Measurements from ENCODE around the gene RBMX.
"Not testable (repeated sequence)": the region's sequence is repeated elsewhere in the genome, so short reads cannot be mapped to it uniquely, and the experiment has no call there.

Gene RBMX

DNA sequence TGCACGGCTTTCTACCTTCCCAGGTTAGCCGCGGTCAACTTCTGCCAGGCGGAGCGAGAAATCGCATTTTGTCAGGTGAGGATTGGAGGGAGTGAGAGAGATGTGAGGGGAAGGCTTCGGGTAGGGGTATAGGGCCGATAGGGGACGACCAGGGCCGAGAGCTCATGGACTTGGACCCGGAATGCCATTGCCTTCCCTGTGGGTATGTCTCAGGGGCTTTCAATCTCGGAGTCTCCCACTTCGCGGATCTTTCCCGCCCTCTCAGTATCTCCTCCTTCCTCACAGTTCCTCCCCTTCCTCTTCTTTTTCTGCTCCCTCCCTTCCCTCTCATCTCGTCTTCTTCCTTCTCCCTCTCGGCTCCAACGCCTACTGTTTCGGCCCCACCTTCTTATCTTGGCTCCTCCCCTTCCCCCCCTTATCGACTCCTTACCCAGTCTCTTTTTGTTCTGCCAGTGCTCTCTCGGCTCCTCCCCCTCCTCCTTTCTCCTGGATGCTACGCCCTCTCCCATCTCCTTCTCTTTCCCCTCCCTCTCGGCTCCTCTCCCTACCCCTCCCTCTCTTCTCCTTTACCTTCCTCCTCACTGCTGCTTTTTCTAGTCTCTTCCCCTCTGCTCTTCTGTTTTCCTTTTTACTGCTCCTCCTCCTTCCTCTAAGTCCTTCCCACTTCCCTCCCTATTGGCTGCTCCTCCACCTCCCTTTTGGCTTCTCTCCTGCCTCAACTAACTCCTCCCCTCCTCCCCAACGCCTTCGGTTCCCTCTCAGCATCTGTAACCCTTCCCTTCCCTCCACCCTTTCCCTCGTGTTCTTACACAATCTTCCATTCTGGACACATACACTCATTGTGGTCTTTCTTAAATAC is 29.4 kb upstream of the RBMX start:
- peak; percentile 64 for DNase-seq (ENCODE audit: low spot score)
- TF ChIP-seq, protein P1, sequence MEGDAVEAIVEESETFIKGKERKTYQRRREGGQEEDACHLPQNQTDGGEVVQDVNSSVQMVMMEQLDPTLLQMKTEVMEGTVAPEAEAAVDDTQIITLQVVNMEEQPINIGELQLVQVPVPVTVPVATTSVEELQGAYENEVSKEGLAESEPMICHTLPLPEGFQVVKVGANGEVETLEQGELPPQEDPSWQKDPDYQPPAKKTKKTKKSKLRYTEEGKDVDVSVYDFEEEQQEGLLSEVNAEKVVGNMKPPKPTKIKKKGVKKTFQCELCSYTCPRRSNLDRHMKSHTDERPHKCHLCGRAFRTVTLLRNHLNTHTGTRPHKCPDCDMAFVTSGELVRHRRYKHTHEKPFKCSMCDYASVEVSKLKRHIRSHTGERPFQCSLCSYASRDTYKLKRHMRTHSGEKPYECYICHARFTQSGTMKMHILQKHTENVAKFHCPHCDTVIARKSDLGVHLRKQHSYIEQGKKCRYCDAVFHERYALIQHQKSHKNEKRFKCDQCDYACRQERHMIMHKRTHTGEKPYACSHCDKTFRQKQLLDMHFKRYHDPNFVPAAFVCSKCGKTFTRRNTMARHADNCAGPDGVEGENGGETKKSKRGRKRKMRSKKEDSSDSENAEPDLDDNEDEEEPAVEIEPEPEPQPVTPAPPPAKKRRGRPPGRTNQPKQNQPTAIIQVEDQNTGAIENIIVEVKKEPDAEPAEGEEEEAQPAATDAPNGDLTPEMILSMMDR (IDR thresholded peaks at IDR 0.05; ENCODE audit: extremely low read depth, insufficient read depth, missing control alignments): no peak
- in situ Hi-C loops (cut with MboI; ENCODE audit: low pct_unique_long_range_greater_than_20kb, low sequenced_read_pairs, unreplicated experiment): loop anchor here (25.0 kb wide), 1 partner anchor 198 kb away; no protein-coding TSS in a partner anchor

DNA sequence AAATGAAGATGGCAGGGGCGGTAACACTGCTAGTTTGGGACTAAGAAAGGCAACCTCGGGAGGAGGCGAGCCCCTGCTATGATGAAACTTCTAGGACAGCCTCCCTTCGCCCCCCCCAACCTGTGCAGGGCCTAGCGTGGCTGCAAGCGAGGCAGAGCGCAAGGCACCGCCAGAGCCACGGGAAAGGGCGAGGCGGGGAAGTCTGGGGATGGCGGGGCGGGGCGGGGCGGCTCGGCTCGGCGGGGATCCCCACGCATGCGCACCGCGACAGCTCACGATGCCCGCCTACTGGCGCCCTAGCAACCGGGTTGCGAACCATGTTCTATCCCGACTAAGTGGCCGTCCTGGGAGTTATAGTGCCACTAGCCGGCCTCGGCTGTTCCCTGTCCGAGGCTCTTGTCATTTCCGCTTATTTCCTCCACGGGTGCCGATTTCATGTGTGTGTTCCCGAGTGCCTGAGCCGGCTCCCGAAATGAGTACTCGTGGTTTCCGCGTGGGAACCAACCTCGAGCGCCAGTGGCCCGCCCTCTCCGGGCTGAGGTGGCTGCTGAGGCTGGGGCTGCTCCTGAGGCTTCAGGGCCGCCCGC is 28.7 kb upstream of the RBMX start:
- in situ Hi-C loops (cut with MboI; ENCODE audit: low pct_unique_long_range_greater_than_20kb, low sequenced_read_pairs, unreplicated experiment): loop anchor here (25.0 kb wide), 1 partner anchor 197 kb away; no protein-coding TSS in a partner anchor
- DNase-seq (ENCODE audit: low spot score): peak; percentile 86
- TF ChIP-seq, protein P1 (IDR thresholded peaks at IDR 0.05; ENCODE audit: extremely low read depth, insufficient read depth, missing control alignments): no peak

- TF ChIP-seq, protein P1 (IDR thresholded peaks at IDR 0.05; ENCODE audit: extremely low read depth, insufficient read depth, missing control alignments): no peak
- in situ Hi-C loops (cut with MboI; ENCODE audit: low pct_unique_long_range_greater_than_20kb, low sequenced_read_pairs, unreplicated experiment): loop anchor here (25.0 kb wide), 1 partner anchor 195 kb away; no protein-coding TSS in a partner anchor
- DNase-seq (ENCODE audit: low spot score): no peak
These were observed 27.1 kb upstream of the RBMX start for GRCh38 chrX:136907621-136908020.

DNA sequence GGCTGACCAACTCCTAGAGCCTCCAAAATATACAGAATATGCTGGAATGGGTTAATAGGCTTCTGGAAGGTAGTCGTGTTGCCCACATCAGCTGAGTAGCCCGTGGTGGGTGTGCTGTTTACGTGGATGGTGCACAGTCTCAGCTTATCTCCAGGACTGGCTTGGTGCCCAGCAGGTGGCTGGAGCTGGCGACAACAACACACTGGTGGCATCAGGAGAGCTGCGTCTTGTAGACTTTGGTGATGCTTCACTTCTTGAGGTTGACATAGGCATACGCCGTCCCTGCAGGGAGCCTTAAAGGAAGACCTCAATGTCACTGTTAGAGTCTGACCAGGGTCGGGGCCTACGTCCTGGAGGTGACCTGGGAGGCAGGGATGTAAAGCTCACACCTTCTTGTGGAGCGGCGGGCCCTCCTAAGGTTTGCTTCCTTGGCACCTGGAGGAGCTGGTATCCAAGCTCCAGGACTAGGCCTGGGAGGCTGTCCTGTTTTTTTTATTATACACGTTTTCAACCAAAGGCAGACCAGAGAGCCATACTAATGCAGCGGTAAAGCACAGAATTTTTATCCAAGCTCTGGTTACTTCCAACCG is 26.5 kb upstream of the RBMX start:
- TF ChIP-seq, protein P1 (IDR thresholded peaks at IDR 0.05; ENCODE audit: extremely low read depth, insufficient read depth, missing control alignments): no peak
- in situ Hi-C loops (cut with MboI; ENCODE audit: low pct_unique_long_range_greater_than_20kb, low sequenced_read_pairs, unreplicated experiment): loop anchor here (25.0 kb wide), 1 partner anchor 195 kb away; no protein-coding TSS in a partner anchor
- DNase-seq (ENCODE audit: low spot score): no peak

- not testable (repeated sequence) for DNase-seq (ENCODE audit: low spot score)
- in situ Hi-C loops (cut with MboI; ENCODE audit: low pct_unique_long_range_greater_than_20kb, low sequenced_read_pairs, unreplicated experiment): loop anchor here (25.0 kb wide), 1 partner anchor 192 kb away; no protein-coding TSS in a partner anchor
These were observed 23.5 kb upstream of the RBMX start for GRCh38 chrX:136904067-136904466.

DNA sequence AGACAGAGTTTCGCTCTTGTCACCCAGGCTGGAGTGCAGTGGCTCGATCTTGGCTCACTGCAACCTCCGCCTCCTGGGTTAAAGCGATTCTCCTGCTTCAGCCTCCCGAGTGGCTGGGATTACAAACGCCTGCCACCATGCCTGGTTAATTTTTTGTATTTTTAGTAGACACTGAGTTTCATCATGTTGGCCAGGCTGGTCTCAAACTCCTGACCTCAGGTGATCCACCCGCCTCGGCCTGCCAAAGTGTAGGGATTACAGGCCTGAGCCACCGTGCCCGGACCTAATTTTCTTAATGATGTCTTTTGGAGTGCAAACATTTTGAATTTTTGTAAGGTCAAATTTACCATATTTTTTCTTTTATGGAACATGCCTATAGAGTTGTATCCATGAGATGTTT is 19.5 kb upstream of the RBMX start:
- not testable (repeated sequence) for DNase-seq (ENCODE audit: low spot score)
- in situ Hi-C loops (cut with MboI; ENCODE audit: low pct_unique_long_range_greater_than_20kb, low sequenced_read_pairs, unreplicated experiment): loop anchor here (25.0 kb wide), 1 partner anchor 188 kb away; no protein-coding TSS in a partner anchor

- TF ChIP-seq, protein P1 (IDR thresholded peaks at IDR 0.05; ENCODE audit: extremely low read depth, insufficient read depth, missing control alignments): no peak
- in situ Hi-C loops (cut with MboI; ENCODE audit: low pct_unique_long_range_greater_than_20kb, low sequenced_read_pairs, unreplicated experiment): no loop called here
- DNase-seq (ENCODE audit: low spot score): no peak
These were observed 18.7 kb upstream of the RBMX start for GRCh38 chrX:136899221-136899620.

DNA sequence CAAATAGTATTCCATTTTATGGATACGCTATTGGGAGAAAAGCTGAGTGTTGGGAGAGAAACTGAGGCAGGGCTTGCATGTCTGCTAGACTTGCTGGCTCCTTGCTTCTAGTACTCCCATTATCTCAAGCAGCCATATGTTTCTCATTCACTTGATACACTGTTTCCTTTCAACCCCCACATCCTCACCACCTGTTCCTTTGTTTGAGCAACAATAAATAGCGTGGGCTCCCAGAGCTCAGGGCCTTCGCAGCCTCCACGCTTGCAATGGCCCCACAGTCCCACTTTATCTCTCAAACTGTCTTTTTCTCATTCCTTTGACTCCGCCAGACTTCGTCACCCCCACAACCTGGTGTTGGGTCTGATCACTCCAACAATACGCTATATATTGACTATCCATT is 18.2 kb upstream of the RBMX start:
- in situ Hi-C loops (cut with MboI; ENCODE audit: low pct_unique_long_range_greater_than_20kb, low sequenced_read_pairs, unreplicated experiment): not testable (repeated sequence)

More for the DNA sequence above, 18.2 kb upstream of the RBMX start:
- not testable (repeated sequence) for DNase-seq (ENCODE audit: low spot score)
